Thyroid gland (tissue), 4 donors: ENCODE results near the gene LRFN4.

Experiments used
- POLR2A ChIP-seq, 2 donors: fragments of 450-650 bp; IDR thresholded peaks; one replicate each; pipeline ENCODE4 v1.6.1; 2017; ENCODE audit warnings: antibody characterized with exemption in 2 of 2, mild to moderate bottlenecking in 2 of 2, moderate library complexity in 1 of 2
- TF ChIP-seq, protein P1 (sequence below), 6 experiments: fragments of 200-600 bp in 3 of 6; fragments of 450-650 bp in 3 of 6; sonication (generic) in 3 of 6; IDR thresholded peaks; one replicate each; pipeline ENCODE4 v1.5.1; 2016 to 2019; ENCODE audit warnings: antibody characterized with exemption in 6 of 6, mild to moderate bottlenecking in 2 of 6, inconsistent platforms in 1 of 6, moderate library complexity in 1 of 6

DNA sequence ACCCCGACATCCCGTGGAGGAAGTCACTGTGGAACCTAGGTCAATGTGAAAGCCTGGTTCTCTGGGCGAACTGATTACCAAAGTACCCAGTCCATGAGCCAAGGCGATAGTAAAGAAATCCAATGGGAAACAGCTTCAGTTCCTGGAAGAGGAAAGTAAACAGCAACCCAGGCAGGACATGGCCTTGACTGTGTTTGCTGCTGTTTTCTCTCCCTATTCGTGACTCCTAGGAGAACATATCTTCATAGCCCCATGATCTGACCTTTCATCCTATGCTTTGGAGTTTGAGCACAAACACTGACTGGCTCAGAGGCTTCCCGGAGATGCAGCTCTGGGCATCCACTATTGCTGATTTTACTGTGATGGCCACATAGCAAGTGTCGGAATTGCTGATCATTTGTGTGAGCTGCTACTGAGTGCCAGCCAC, 45.1 kb downstream of the LRFN4 start:
- no peak for TF ChIP-seq POLR2A (IDR thresholded peaks at IDR 0.05)
- TF ChIP-seq, protein P1, sequence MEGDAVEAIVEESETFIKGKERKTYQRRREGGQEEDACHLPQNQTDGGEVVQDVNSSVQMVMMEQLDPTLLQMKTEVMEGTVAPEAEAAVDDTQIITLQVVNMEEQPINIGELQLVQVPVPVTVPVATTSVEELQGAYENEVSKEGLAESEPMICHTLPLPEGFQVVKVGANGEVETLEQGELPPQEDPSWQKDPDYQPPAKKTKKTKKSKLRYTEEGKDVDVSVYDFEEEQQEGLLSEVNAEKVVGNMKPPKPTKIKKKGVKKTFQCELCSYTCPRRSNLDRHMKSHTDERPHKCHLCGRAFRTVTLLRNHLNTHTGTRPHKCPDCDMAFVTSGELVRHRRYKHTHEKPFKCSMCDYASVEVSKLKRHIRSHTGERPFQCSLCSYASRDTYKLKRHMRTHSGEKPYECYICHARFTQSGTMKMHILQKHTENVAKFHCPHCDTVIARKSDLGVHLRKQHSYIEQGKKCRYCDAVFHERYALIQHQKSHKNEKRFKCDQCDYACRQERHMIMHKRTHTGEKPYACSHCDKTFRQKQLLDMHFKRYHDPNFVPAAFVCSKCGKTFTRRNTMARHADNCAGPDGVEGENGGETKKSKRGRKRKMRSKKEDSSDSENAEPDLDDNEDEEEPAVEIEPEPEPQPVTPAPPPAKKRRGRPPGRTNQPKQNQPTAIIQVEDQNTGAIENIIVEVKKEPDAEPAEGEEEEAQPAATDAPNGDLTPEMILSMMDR (IDR thresholded peaks at IDR 0.05), result no peak
